DND-41 (cell line): Measurements from ENCODE around the gene TACO1.

ENCODE experiments used
- ATAC-seq: fragments of 200-7000 bp; cut with Tn5 transposase; 3 replicates; pipeline ENCODE4 v1.9.1; 2021; ENCODE audit warnings: low read depth; ENCODE audit not compliant: insufficient read depth
- DNase-seq: peaks from one replicate; pipeline ENCODE4 v3.0.0-alpha.2; 2020
- H2AFZ ChIP-seq: 2 replicates; pipeline ENCODE4 v1.6.0; 2012; ENCODE audit warnings: low read depth, low read length
- H3K27ac ChIP-seq: 2 replicates; pipeline ENCODE4 v1.5.1; 2012; ENCODE audit warnings: low read length, inconsistent platforms
- H3K27me3 ChIP-seq: fragments of 200-600 bp; sonication (generic); 2 replicates; pipeline ENCODE4 v1.6.0; 2012; ENCODE audit warnings: low read length, mild to moderate bottlenecking, inconsistent platforms; ENCODE audit not compliant: insufficient read depth, poor library complexity
- H3K36me3 ChIP-seq: 2 replicates; pipeline ENCODE4 v1.5.1; 2012; ENCODE audit warnings: low read length, inconsistent platforms; ENCODE audit not compliant: insufficient read depth
- H3K4me1 ChIP-seq: 2 replicates; pipeline ENCODE4 v1.5.1; 2012; ENCODE audit warnings: mild to moderate bottlenecking, low read length; ENCODE audit not compliant: insufficient read depth
- H3K4me2 ChIP-seq: 2 replicates; pipeline ENCODE4 v1.6.0; 2012; ENCODE audit warnings: mild to moderate bottlenecking, moderate library complexity, low read length, inconsistent platforms; ENCODE audit not compliant: insufficient read depth
- H3K4me3 ChIP-seq, 2 experiments: fragments of 200-600 bp in 1 of 2; shearing (Covaris generic) in 1 of 2; 2 replicates each; pipeline ENCODE4 v1.5.1; 2012 to 2016; ENCODE audit warnings: inconsistent platforms in 2 of 2, low read length in 2 of 2, mild to moderate bottlenecking in 2 of 2, low read depth in 1 of 2, moderate library complexity in 1 of 2
- H3K79me2 ChIP-seq: 2 replicates; pipeline ENCODE4 v1.6.0; 2012; ENCODE audit warnings: low read length, inconsistent platforms; ENCODE audit not compliant: insufficient read depth
- H3K9ac ChIP-seq: 2 replicates; pipeline ENCODE4 v1.6.0; 2012; ENCODE audit warnings: low read depth, mild to moderate bottlenecking, inconsistent platforms, low read length, moderate library complexity
- H3K9me3 ChIP-seq: 2 replicates; pipeline ENCODE4 v1.5.1; 2012; ENCODE audit warnings: low read length, moderate library complexity, mild to moderate bottlenecking, inconsistent platforms; ENCODE audit not compliant: insufficient read depth, severe bottlenecking
- H4K20me1 ChIP-seq: 2 replicates; pipeline ENCODE4 v1.6.0; 2012; ENCODE audit warnings: low read length; ENCODE audit not compliant: insufficient read depth
- CTCF ChIP-seq: IDR thresholded peaks from 2 replicates; pipeline ENCODE4 v1.5.1; 2012; ENCODE audit warnings: borderline replicate concordance, low read length, moderate library complexity, mild to moderate bottlenecking; ENCODE audit not compliant: poor library complexity, severe bottlenecking; ENCODE audit errors: extremely low read depth
- EZH2 ChIP-seq: IDR thresholded peaks from 3 replicates; pipeline ENCODE4 v1.6.1; 2012; ENCODE audit warnings: borderline replicate concordance, low read depth, mild to moderate bottlenecking, moderate library complexity, low read length, inconsistent platforms; ENCODE audit not compliant: severe bottlenecking

Gene TACO1

GRCh38 chr17:63598281-63598680 lies 2.4 kb upstream of the TACO1 start:
- no peak overlapping the region for H3K4me2 ChIP-seq
- no peak overlapping the region for H3K4me3 ChIP-seq
- DNase-seq, result no peak
- no peak overlapping the region for H3K9ac ChIP-seq
- no peaks in the 10 kb centered on the region for H4K20me1 ChIP-seq
- no peaks in the 10 kb centered on the region for H3K27me3 ChIP-seq
- H2AFZ ChIP-seq, result no peak overlapping the region
- ATAC-seq, result no peak
- peaks cover 27% of the 10 kb centered on the region for H3K4me1 ChIP-seq
- no peak overlapping the region for H3K27ac ChIP-seq
- TF ChIP-seq CTCF, result no peak
- no peak for TF ChIP-seq EZH2
- no peaks in the 10 kb centered on the region for H3K9me3 ChIP-seq
- peaks cover 10% of the 10 kb centered on the region for H3K36me3 ChIP-seq
- H3K79me2 ChIP-seq, result peaks cover 18% of the 10 kb centered on the region

GRCh38 chr17:63601439-63602371 lies 1.0 kb downstream of the TACO1 start:
- Histone ChIP-seq H3K36me3 (peaks cover 26% of the 10 kb centered on the region), H3K27ac (peak overlapping the region; percentile 79), H4K20me1 (no peaks in the 10 kb centered on the region), H3K27me3 (no peaks in the 10 kb centered on the region), H3K79me2 (peaks cover 18% of the 10 kb centered on the region), H3K4me2 (peak overlapping the region; percentile 94), H2AFZ (peak overlapping the region; percentile 96), H3K9me3 (no peaks in the 10 kb centered on the region), H3K9ac (peak overlapping the region; percentile 81), H3K4me1 (peaks cover 27% of the 10 kb centered on the region), H3K4me3 (peak overlapping the region; percentile 54 to 82; a peak in 3 of 4 replicates)
- TF ChIP-seq EZH2 (no peak), CTCF (no peak)
- DNase-seq (no peak), ATAC-seq (no peak; the same call in 2 of the 3 replicates)

- Histone ChIP-seq H3K4me1 (no peaks in the 10 kb centered on the region), H3K79me2 (no peaks in the 10 kb centered on the region), H3K9ac (no peak overlapping the region), H4K20me1 (no peaks in the 10 kb centered on the region), H3K27me3 (no peaks in the 10 kb centered on the region), H3K36me3 (peaks cover 47% of the 10 kb centered on the region), H3K27ac (no peak overlapping the region), H3K4me2 (no peak overlapping the region), H3K4me3 (no peak overlapping the region), H2AFZ (no peak overlapping the region), H3K9me3 (no peaks in the 10 kb centered on the region)
- DNase-seq (no peak), ATAC-seq (no peak)
- no peak for TF ChIP-seq EZH2
- TF ChIP-seq CTCF, result no peak
Observed at GRCh38 chr17:63609816-63610573, 9.3 kb downstream of the TACO1 start.
